Measurements from ENCODE around the gene KLF11. TPM values are rescaled to one million over a fixed set of nuclear protein-coding genes. Genes with fewer than 3 reads are reported as not detected.
"Not testable (repeated sequence)": the region's sequence is repeated elsewhere in the genome, so short reads cannot be mapped to it uniquely, and the experiment has no call there.

Gene KLF11
- total and polyA plus RNA-seq, 4 experiments from 2014 or later = 7.0 to 9.8 (median 7.9) TPM

- H3K36me3 Mint-ChIP-seq; H3K4me3 ChIP-seq (ENCODE audit: low read length in 2 of 2); H3K36me3 ChIP-seq (ENCODE audit: insufficient read depth, low read length); H3K9me3 Mint-ChIP-seq; intact Hi-C loops (cut with micrococcal nuclease); H3K27ac ChIP-seq (ENCODE audit: low read depth, low read length); H3K27ac Mint-ChIP-seq; DNase-seq; H3K4me1 ChIP-seq (ENCODE audit: insufficient read depth, low read length); H3K9me3 ChIP-seq (ENCODE audit: control insufficient read depth in 1 of 2, low read length in 2 of 2): not testable (repeated sequence)
- ChIA-PET CTCF (ENCODE audit: partially characterized antibody) (interaction anchor here (0.9 to 6.6 kb wide), 3 partner anchors 20 to 108 kb away, joined by 3 to 41 read pairs (median 4); no protein-coding TSS in a partner anchor), POLR2A (ENCODE audit: partially characterized antibody) (interaction anchor here (0.9 kb wide), 1 partner anchor 10 kb away, joined by 3 read pairs; no protein-coding TSS in a partner anchor)
- Mint-ChIP-seq H3K4me1 (peaks cover 1 to 14% (median 7%) of the 10 kb centered on the region in 4 donors), H3K27me3 (peaks cover 23 to 63% of the 10 kb centered on the region in 2 donors), H3K4me3 (peak overlapping the region in 6 of 8 donors; percentile 10 to 62 (median 38))
- H3K27me3 ChIP-seq (ENCODE audit: insufficient read depth, low read length) = peaks cover 19% of the 10 kb centered on the region
Measured at GRCh38 chr2:10091889-10092244, 48.5 kb downstream of the KLF11 start.

DNA sequence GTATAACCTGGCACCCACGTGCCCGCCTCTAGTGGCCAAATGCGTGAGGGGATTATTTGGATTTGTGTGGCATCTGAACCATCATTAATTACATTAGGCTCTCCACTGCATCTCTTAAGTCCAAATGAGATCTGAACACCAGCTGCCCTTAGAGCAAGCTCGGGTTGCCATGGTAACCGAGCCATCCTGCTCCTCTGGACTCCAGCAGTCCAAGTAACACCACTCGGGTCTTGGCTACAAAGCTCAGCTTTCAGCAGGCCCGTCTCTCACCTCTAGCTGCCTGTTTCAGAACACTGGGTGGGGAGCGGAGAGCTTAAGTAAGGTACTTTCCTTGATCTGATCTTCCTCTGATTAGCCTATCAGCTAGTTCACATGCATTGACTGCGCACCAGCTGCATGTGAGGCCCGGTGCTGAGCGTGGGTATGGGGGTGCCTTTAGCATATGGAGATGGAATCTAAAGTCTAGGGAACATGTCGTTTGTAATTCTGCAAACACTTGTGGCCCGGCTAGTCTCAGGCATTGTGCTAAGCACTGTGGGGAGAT, 51.0 kb downstream of the KLF11 start:
- intact Hi-C loops (cut with micrococcal nuclease) = no loop called here
- ChIA-PET CTCF (ENCODE audit: partially characterized antibody) (interaction anchor here (2.3 to 6.3 kb wide), 2 partner anchors 9 to 21 kb away, joined by 9 to 125 read pairs; no protein-coding TSS in a partner anchor), POLR2A (ENCODE audit: partially characterized antibody) (no interaction called here)
- H3K27me3 Mint-ChIP-seq = peaks cover 25 to 56% of the 10 kb centered on the region in 2 donors
- Histone ChIP-seq H3K36me3 (ENCODE audit: insufficient read depth, low read length) (no peaks in the 10 kb centered on the region), H3K27me3 (ENCODE audit: insufficient read depth, low read length) (peaks cover 14% of the 10 kb centered on the region), H3K4me3 (ENCODE audit: low read length in 2 of 2) (no peak overlapping the region), H3K27ac (ENCODE audit: low read depth, low read length) (no peak overlapping the region), H3K4me1 (ENCODE audit: insufficient read depth, low read length) (no peaks in the 10 kb centered on the region), H3K9me3 (ENCODE audit: control insufficient read depth in 1 of 2, low read length in 2 of 2) (no peaks in the 10 kb centered on the region)
- no peak overlapping the region for H3K27ac Mint-ChIP-seq
- H3K4me3 Mint-ChIP-seq = no peak overlapping the region
- DNase-seq = no peak
- no peaks in the 10 kb centered on the region for H3K36me3 Mint-ChIP-seq
- H3K9me3 Mint-ChIP-seq = peaks cover 0 to 10% (median 6%) of the 10 kb centered on the region in 8 donors
- H3K4me1 Mint-ChIP-seq = peaks cover 1 to 20% (median 7%) of the 10 kb centered on the region in 4 donors

GRCh38 chr2:10095175-10095574, 51.8 kb downstream of the KLF11 start:
- H3K27me3 ChIP-seq (ENCODE audit: insufficient read depth, low read length) = peaks cover 10% of the 10 kb centered on the region
- no peak overlapping the region for H3K4me3 ChIP-seq (ENCODE audit: low read length in 2 of 2)
- H3K9me3 ChIP-seq (ENCODE audit: control insufficient read depth in 1 of 2, low read length in 2 of 2) = no peaks in the 10 kb centered on the region
- ChIA-PET POLR2A (ENCODE audit: partially characterized antibody) (no interaction called here), CTCF (ENCODE audit: partially characterized antibody) (interaction anchor here (1.0 to 6.3 kb wide), 3 partner anchors 10 to 296 kb away, joined by 3 to 125 read pairs (median 9); no protein-coding TSS in a partner anchor)
- Mint-ChIP-seq H3K27me3 (peaks cover 26 to 50% of the 10 kb centered on the region in 2 donors), H3K27ac (no peak overlapping the region), H3K4me3 (peak overlapping the region in 3 of 8 donors; percentile 46 to 60 (median 58)), H3K9me3 (peaks cover 0 to 10% (median 6%) of the 10 kb centered on the region in 8 donors), H3K4me1 (peaks cover 1 to 20% (median 7%) of the 10 kb centered on the region in 4 donors), H3K36me3 (no peaks in the 10 kb centered on the region)
- DNase-seq = no peak
- intact Hi-C loops (cut with micrococcal nuclease) = no loop called here
- H3K27ac ChIP-seq (ENCODE audit: low read depth, low read length) = no peak overlapping the region
- H3K36me3 ChIP-seq (ENCODE audit: insufficient read depth, low read length) = no peaks in the 10 kb centered on the region
- H3K4me1 ChIP-seq (ENCODE audit: insufficient read depth, low read length) = no peaks in the 10 kb centered on the region

GRCh38 chr2:10096641-10097040, 53.3 kb downstream of the KLF11 start:
- Histone ChIP-seq H3K36me3 (ENCODE audit: insufficient read depth, low read length) (no peaks in the 10 kb centered on the region), H3K9me3 (ENCODE audit: control insufficient read depth in 1 of 2, low read length in 2 of 2) (no peaks in the 10 kb centered on the region), H3K27me3 (ENCODE audit: insufficient read depth, low read length) (peaks cover 9% of the 10 kb centered on the region), H3K4me1 (ENCODE audit: insufficient read depth, low read length) (no peaks in the 10 kb centered on the region), H3K27ac (ENCODE audit: low read depth, low read length) (no peak overlapping the region), H3K4me3 (ENCODE audit: low read length in 2 of 2) (no peak overlapping the region)
- no peaks in the 10 kb centered on the region for H3K36me3 Mint-ChIP-seq
- H3K4me1 Mint-ChIP-seq = peaks cover 0 to 15% (median 4%) of the 10 kb centered on the region in 4 donors
- POLR2A ChIA-PET (ENCODE audit: partially characterized antibody) = interaction anchor here (1.1 kb wide), 1 partner anchor 24 kb away, joined by 4 read pairs; no protein-coding TSS in a partner anchor
- H3K27me3 Mint-ChIP-seq = peaks cover 23 to 42% of the 10 kb centered on the region in 2 donors
- intact Hi-C loops (cut with micrococcal nuclease) = loop anchor here (1.0 kb wide), 1 partner anchor 24 kb away; no protein-coding TSS in a partner anchor
- H3K4me3 Mint-ChIP-seq = no peak overlapping the region
- H3K27ac Mint-ChIP-seq = no peak overlapping the region
- DNase-seq = no peak
- CTCF ChIA-PET (ENCODE audit: partially characterized antibody) = interaction anchor here (0.7 to 6.3 kb wide), 20 partner anchors 8 to 558 kb away, joined by 3 to 125 read pairs (median 5); no protein-coding TSS in a partner anchor
- peaks cover 0 to 10% (median 5%) of the 10 kb centered on the region in 8 donors for H3K9me3 Mint-ChIP-seq

DNA sequence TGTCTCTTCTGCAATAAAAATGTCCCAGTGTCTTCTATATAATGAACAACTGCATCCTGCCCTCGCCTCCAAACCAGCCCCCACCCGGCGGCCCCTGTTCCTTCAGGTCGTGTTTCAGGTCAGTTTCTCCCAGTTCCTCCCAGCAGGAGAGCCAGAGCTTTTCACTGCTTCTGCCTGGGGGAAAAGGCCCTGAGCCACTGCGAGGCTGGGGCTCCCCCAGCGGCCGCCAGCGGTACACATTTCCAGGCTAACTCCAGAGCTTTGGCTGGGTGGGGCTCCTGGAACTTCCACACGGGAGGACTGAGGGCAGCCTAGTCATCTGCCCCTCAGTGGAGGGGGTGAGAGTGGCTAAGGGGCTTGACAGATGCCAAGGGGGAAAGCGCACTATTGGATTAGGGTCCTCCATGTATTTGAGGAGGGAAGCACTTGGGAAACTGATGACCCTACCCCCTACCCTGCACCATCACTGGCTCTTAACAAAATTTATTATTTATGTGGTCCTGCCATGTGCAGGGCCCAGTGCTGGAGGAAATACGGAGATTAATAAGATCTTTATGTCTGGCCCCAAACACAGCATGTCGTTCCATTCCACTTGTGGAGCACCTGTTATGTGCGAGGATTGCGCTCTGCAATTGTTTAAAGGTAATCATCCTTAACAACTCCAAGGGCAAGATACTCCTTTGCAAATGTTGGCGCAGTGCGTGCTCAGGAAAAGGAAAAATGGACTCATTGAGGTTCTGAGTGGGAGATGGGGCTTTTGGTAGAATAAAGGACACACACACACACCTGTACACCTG, 54.2 kb downstream of the KLF11 start:
- peak in 2 of 5 donors; percentile 30 to 31 for DNase-seq
- ChIA-PET CTCF (ENCODE audit: partially characterized antibody) (interaction anchor here (0.9 to 6.3 kb wide), 15 partner anchors 9 to 557 kb away, joined by 3 to 125 read pairs (median 5); no protein-coding TSS in a partner anchor), POLR2A (ENCODE audit: partially characterized antibody) (interaction anchor here (1.1 kb wide), 1 partner anchor 25 kb away, joined by 4 read pairs; no protein-coding TSS in a partner anchor)
- Mint-ChIP-seq H3K36me3 (no peaks in the 10 kb centered on the region), H3K27me3 (peaks cover 17 to 34% of the 10 kb centered on the region in 2 donors), H3K4me1 (peaks cover 0 to 8% (median 1%) of the 10 kb centered on the region in 4 donors), H3K4me3 (no peak overlapping the region), H3K27ac (no peak overlapping the region), H3K9me3 (peaks cover 0 to 2% (median 0%) of the 10 kb centered on the region in 8 donors)
- no peaks in the 10 kb centered on the region for H3K36me3 ChIP-seq (ENCODE audit: insufficient read depth, low read length)
- H3K4me3 ChIP-seq (ENCODE audit: low read length in 2 of 2) = no peak overlapping the region
- H3K4me1 ChIP-seq (ENCODE audit: insufficient read depth, low read length) = no peaks in the 10 kb centered on the region
- H3K27me3 ChIP-seq (ENCODE audit: insufficient read depth, low read length) = peaks cover 7% of the 10 kb centered on the region
- no peak overlapping the region for H3K27ac ChIP-seq (ENCODE audit: low read depth, low read length)
- intact Hi-C loops (cut with micrococcal nuclease) = loop anchor here (1.0 kb wide), 1 partner anchor 25 kb away; no protein-coding TSS in a partner anchor
- H3K9me3 ChIP-seq (ENCODE audit: control insufficient read depth in 1 of 2, low read length in 2 of 2) = no peaks in the 10 kb centered on the region

DNA sequence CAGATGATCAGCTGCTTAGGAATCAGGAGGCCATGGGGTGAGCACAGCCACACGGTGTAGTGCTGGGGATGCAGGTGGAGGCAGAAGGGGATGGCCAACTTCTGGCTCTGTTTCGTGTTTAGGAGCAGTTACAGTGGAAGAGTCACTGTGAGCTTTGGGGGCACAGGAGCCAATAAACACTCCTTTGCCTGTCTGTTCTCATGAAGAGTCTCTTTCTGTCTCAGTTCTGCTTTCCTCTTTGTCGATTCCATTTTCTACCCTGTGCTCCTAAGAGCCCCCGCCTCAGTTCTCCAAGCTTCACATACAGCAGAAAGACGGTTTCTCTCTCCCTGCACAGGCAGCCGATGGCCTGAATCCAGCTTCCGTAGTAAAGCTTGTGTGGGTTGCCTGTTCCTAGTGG, 58.1 kb downstream of the KLF11 start:
- H3K9me3 ChIP-seq (ENCODE audit: control insufficient read depth in 1 of 2, low read length in 2 of 2) = no peaks in the 10 kb centered on the region
- Mint-ChIP-seq H3K4me1 (peaks cover 0 to 6% (median 0%) of the 10 kb centered on the region in 4 donors), H3K4me3 (no peak overlapping the region), H3K27ac (no peak overlapping the region), H3K27me3 (peaks cover 6 to 10% of the 10 kb centered on the region in 2 donors), H3K9me3 (peaks cover 0 to 6% (median under 1%) of the 10 kb centered on the region in 8 donors), H3K36me3 (no peaks in the 10 kb centered on the region)
- H3K27me3 ChIP-seq (ENCODE audit: insufficient read depth, low read length) = no peaks in the 10 kb centered on the region
- ChIA-PET POLR2A (ENCODE audit: partially characterized antibody) (interaction anchor here (0.8 kb wide), 1 partner anchor 10 kb away, joined by 3 read pairs; no protein-coding TSS in a partner anchor), CTCF (ENCODE audit: partially characterized antibody) (interaction anchor here (1.6 to 3.0 kb wide), 3 partner anchors 27 to 334 kb away, joined by 5 to 15 read pairs (median 6); no protein-coding TSS in a partner anchor)
- intact Hi-C loops (cut with micrococcal nuclease) = no loop called here
- H3K4me1 ChIP-seq (ENCODE audit: insufficient read depth, low read length) = no peaks in the 10 kb centered on the region
- DNase-seq = no peak
- H3K4me3 ChIP-seq (ENCODE audit: low read length in 2 of 2) = no peak overlapping the region
- no peaks in the 10 kb centered on the region for H3K36me3 ChIP-seq (ENCODE audit: insufficient read depth, low read length)
- no peak overlapping the region for H3K27ac ChIP-seq (ENCODE audit: low read depth, low read length)
